ENCODE data around the gene PTPRA.

Gene PTPRA

GRCh38 chr20:2883726-2884637, 10.7 kb downstream of the PTPRA start:
- no peak for TF ChIP-seq MAX (IDR thresholded peaks at IDR 0.05; ENCODE audit: low read depth, low read length)
- no peak for TF ChIP-seq CTCF (IDR thresholded peaks at IDR 0.05; ENCODE audit: low read depth, low read length)
- TF ChIP-seq MYC (IDR thresholded peaks at IDR 0.05; ENCODE audit: low read depth, low read length) = no peak
- no peak for TF ChIP-seq POLR2A (IDR thresholded peaks at IDR 0.05; ENCODE audit: extremely low read depth, insufficient read length)
- no peak overlapping the region for H3K4me3 ChIP-seq (ENCODE audit: low read depth, low read length)
- DNase-seq (ENCODE audit: low read depth) = no peak

- DNase-seq (ENCODE audit: low read depth) = no peak
- no peak for TF ChIP-seq MYC (IDR thresholded peaks at IDR 0.05; ENCODE audit: low read depth, low read length)
- TF ChIP-seq POLR2A (IDR thresholded peaks at IDR 0.05; ENCODE audit: extremely low read depth, insufficient read length) = no peak
- no peak for TF ChIP-seq MAX (IDR thresholded peaks at IDR 0.05; ENCODE audit: low read depth, low read length)
- TF ChIP-seq CTCF (IDR thresholded peaks at IDR 0.05; ENCODE audit: low read depth, low read length) = no peak
These were observed 14.4 kb downstream of the PTPRA start for GRCh38 chr20:2887715-2888114.

GRCh38 chr20:2888224-2888955, 15.1 kb downstream of the PTPRA start:
- no peak for TF ChIP-seq CTCF (IDR thresholded peaks at IDR 0.05; ENCODE audit: low read depth, low read length)
- no peak for TF ChIP-seq POLR2A (IDR thresholded peaks at IDR 0.05; ENCODE audit: extremely low read depth, insufficient read length)
- no peak for TF ChIP-seq MYC (IDR thresholded peaks at IDR 0.05; ENCODE audit: low read depth, low read length)
- no peak for TF ChIP-seq MAX (IDR thresholded peaks at IDR 0.05; ENCODE audit: low read depth, low read length)
- no peak overlapping the region for H3K4me3 ChIP-seq (ENCODE audit: low read depth, low read length)
- no peak for DNase-seq (ENCODE audit: low read depth)

More at GRCh38 chr20:2887715-2888114, 14.4 kb downstream of the PTPRA start:
- H3K4me3 ChIP-seq (ENCODE audit: low read depth, low read length) = no peak overlapping the region

GRCh38 chr20:2889209-2889608, 15.9 kb downstream of the PTPRA start:
- TF ChIP-seq MYC (IDR thresholded peaks at IDR 0.05; ENCODE audit: low read depth, low read length) (no peak), CTCF (IDR thresholded peaks at IDR 0.05; ENCODE audit: low read depth, low read length) (no peak), POLR2A (IDR thresholded peaks at IDR 0.05; ENCODE audit: extremely low read depth, insufficient read length) (no peak), MAX (IDR thresholded peaks at IDR 0.05; ENCODE audit: low read depth, low read length) (no peak)
- H3K4me3 ChIP-seq (ENCODE audit: low read depth, low read length) = no peak overlapping the region
- no peak for DNase-seq (ENCODE audit: low read depth)

GRCh38 chr20:2889797-2890196, 16.5 kb downstream of the PTPRA start:
- no peak for DNase-seq (ENCODE audit: low read depth)
- no peak overlapping the region for H3K4me3 ChIP-seq (ENCODE audit: low read depth, low read length)
- TF ChIP-seq MYC (IDR thresholded peaks at IDR 0.05; ENCODE audit: low read depth, low read length) (no peak), CTCF (IDR thresholded peaks at IDR 0.05; ENCODE audit: low read depth, low read length) (no peak)
